Esophagus squamous epithelium (tissue), 4 donors: ENCODE results near the gene HES5.

ENCODE experiments used
- POLR2A ChIP-seq, 4 donors: fragments of 450-650 bp; IDR thresholded peaks; one replicate each; pipeline ENCODE4 v1.6.1; 2017; ENCODE audit warnings: antibody characterized with exemption in 4 of 4, mild to moderate bottlenecking in 4 of 4, moderate library complexity in 3 of 4
- TF ChIP-seq, protein P1 (sequence below), 6 experiments: fragments of 450-650 bp in 4 of 6; fragments of 200-600 bp in 2 of 6; sonication (generic) in 2 of 6; IDR thresholded peaks; one replicate each; pipeline ENCODE4 v1.5.1; 2016 to 2019; ENCODE audit warnings: antibody characterized with exemption in 6 of 6, mild to moderate bottlenecking in 4 of 6, moderate library complexity in 4 of 6

DNA sequence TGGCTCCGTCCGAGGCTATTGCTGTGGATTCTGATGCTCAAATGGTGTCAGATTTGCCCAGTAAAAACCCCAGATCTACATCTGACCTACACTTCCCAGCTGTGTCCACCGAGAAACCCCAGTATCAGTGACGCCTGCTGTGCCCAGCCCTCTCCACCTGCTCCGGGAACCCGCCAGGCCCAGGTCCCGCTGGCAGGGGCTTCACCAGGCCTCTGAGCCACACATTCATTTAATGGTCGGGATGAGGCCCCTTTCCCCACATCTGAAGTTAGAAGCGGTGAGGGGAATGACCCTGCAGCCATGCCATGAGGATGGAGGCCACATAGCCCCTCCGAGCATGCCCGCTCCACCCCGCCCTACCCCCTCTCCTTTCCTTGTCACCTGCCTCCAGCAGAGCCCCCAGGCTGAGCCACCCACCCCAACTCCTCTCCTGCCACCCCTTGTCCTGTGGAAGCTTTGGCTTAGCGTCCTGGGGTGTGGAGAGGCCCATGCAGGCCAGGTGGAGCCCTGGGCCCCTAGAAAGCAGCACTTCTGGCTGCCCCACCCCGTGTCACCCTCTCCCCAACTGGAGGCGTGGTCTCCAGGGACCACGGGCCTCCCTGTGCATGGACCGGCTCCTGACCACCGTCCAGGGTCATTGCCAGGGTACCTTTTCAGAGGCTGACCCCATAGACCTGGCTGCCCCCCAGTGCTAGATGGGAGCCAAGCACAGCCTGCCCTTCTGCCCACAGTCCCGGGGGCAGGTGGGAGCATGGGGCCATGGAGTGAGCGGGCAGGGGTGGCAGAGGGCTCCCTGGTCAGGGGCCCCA, 34.1 kb upstream of the HES5 start:
- TF ChIP-seq, protein P1, sequence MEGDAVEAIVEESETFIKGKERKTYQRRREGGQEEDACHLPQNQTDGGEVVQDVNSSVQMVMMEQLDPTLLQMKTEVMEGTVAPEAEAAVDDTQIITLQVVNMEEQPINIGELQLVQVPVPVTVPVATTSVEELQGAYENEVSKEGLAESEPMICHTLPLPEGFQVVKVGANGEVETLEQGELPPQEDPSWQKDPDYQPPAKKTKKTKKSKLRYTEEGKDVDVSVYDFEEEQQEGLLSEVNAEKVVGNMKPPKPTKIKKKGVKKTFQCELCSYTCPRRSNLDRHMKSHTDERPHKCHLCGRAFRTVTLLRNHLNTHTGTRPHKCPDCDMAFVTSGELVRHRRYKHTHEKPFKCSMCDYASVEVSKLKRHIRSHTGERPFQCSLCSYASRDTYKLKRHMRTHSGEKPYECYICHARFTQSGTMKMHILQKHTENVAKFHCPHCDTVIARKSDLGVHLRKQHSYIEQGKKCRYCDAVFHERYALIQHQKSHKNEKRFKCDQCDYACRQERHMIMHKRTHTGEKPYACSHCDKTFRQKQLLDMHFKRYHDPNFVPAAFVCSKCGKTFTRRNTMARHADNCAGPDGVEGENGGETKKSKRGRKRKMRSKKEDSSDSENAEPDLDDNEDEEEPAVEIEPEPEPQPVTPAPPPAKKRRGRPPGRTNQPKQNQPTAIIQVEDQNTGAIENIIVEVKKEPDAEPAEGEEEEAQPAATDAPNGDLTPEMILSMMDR (IDR thresholded peaks at IDR 0.05), result no peak
- no peak for TF ChIP-seq POLR2A (IDR thresholded peaks at IDR 0.05)
